Esophagus muscularis mucosa (tissue), 4 donors: ENCODE results near the gene TANGO2.

Source experiments
- EP300 ChIP-seq: sonication (generic); formaldehyde crosslinking; IDR thresholded peaks from one replicate; pipeline ENCODE4 v1.6.1; 2017; ENCODE audit warnings: antibody characterized with exemption
- POLR2AphosphoS5 ChIP-seq, 2 donors: sonication (generic); formaldehyde crosslinking; IDR thresholded peaks; one replicate each; pipeline ENCODE4 v1.6.1; 2017; ENCODE audit warnings: antibody characterized with exemption in 2 of 2
- TF ChIP-seq, protein P1 (sequence below), 3 experiments: fragments of 200-600 bp in 2 of 3; fragments of 450-650 bp in 1 of 3; sonication (generic) in 2 of 3; IDR thresholded peaks; one replicate each; pipeline ENCODE4 v1.5.1; 2017 to 2019; ENCODE audit warnings: antibody characterized with exemption in 3 of 3, mild to moderate bottlenecking in 2 of 3, moderate library complexity in 1 of 3

DNA sequence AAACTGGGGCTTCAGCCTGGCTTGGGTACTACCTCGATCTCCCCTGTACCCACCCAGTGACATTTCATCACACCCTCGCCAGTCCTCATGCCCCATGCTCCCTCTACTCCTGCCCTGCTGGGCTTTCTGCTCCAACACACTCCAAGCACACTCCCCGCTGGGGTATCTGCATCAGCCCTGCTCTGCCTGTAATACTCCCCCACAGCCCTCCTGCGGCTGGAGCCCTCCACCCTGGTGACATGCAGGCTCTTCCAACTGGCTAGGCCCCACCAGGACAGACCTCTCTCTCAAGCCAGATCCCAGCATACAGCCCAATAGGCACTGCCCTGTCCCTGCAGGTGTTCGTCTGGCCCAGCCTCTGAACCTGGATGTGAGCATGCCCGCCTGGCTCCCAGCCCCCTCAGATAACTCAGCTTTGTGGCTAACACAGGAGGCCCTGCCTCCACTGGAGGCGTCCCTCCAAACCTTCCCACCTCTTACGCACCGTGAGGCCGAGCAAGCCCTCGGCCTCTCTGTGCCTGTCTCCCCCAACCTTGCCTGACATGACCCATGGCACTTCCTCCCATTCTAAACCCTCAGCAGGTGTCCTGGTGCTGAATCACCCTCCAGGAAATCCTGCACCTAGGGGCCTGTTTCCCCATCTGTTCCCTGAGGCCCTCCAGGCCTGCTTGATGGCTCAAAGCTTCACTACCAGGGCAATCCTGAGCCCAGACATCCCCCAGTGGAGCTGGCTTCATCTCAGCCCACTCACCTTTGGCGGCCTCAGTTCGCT lies 45.8 kb upstream of the TANGO2 start:
- TF ChIP-seq EP300 (no peak), POLR2AphosphoS5 (IDR thresholded peaks at IDR 0.05) (no peak)
- TF ChIP-seq, protein P1, sequence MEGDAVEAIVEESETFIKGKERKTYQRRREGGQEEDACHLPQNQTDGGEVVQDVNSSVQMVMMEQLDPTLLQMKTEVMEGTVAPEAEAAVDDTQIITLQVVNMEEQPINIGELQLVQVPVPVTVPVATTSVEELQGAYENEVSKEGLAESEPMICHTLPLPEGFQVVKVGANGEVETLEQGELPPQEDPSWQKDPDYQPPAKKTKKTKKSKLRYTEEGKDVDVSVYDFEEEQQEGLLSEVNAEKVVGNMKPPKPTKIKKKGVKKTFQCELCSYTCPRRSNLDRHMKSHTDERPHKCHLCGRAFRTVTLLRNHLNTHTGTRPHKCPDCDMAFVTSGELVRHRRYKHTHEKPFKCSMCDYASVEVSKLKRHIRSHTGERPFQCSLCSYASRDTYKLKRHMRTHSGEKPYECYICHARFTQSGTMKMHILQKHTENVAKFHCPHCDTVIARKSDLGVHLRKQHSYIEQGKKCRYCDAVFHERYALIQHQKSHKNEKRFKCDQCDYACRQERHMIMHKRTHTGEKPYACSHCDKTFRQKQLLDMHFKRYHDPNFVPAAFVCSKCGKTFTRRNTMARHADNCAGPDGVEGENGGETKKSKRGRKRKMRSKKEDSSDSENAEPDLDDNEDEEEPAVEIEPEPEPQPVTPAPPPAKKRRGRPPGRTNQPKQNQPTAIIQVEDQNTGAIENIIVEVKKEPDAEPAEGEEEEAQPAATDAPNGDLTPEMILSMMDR (IDR thresholded peaks at IDR 0.05) = no peak
